ENCODE results near the gene NRDC. TPM values are rescaled to one million over a fixed set of nuclear protein-coding genes. Genes with fewer than 3 reads are reported as not detected.

Gene NRDC
- total and polyA plus RNA-seq, 8 donors = 58.4 to 95.6 (median 79.2) TPM

DNA sequence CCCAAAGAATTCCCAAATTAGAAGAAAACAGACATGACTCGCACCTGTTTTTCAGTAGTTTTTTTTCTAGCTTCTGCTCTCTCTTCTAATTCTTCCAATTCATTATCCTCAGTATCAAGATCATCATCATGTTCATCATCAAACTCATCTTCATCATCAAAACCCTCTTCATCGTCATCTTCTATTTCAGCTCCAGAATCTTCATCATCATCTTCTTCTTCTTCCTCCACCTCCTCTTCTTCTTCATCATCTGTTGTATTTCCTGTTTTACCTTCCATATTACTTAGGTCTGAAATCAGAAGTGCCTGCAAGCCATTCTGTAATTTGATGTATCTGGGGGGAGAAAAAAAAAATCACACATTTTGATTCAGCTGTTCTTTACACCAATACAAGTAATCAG lies 38.3 kb downstream of the NRDC start:
- peaks cover 0 to 29% (median 0%) of the 10 kb centered on the region in 4 donors for H3K4me1 ChIP-seq
- no peak for DNase-seq
- no peak overlapping the region for H3K27ac ChIP-seq
- no peak overlapping the region for H3K4me3 ChIP-seq
- 74 to 100% (median 98%) methylated on average over 2 of the region's 2 CpGs for WGBS, 5 donors
- intact Hi-C loops (cut with DNase I; ENCODE audit: low total_unique reads) = no loop called here
- H3K27me3 ChIP-seq = no peaks in the 10 kb centered on the region
- H3K9me3 ChIP-seq = no peaks in the 10 kb centered on the region
- TF ChIP-seq POLR2AphosphoS5 (IDR thresholded peaks at IDR 0.05) (no peak), POLR2A (IDR thresholded peaks at IDR 0.05) (no peak), EP300 (IDR thresholded peaks at IDR 0.05) (no peak)
- TF ChIP-seq, protein P1, sequence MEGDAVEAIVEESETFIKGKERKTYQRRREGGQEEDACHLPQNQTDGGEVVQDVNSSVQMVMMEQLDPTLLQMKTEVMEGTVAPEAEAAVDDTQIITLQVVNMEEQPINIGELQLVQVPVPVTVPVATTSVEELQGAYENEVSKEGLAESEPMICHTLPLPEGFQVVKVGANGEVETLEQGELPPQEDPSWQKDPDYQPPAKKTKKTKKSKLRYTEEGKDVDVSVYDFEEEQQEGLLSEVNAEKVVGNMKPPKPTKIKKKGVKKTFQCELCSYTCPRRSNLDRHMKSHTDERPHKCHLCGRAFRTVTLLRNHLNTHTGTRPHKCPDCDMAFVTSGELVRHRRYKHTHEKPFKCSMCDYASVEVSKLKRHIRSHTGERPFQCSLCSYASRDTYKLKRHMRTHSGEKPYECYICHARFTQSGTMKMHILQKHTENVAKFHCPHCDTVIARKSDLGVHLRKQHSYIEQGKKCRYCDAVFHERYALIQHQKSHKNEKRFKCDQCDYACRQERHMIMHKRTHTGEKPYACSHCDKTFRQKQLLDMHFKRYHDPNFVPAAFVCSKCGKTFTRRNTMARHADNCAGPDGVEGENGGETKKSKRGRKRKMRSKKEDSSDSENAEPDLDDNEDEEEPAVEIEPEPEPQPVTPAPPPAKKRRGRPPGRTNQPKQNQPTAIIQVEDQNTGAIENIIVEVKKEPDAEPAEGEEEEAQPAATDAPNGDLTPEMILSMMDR (IDR thresholded peaks at IDR 0.05) = no peak
- H3K36me3 ChIP-seq = peaks cover 0 to 47% (median 42%) of the 10 kb centered on the region in 4 donors

DNA sequence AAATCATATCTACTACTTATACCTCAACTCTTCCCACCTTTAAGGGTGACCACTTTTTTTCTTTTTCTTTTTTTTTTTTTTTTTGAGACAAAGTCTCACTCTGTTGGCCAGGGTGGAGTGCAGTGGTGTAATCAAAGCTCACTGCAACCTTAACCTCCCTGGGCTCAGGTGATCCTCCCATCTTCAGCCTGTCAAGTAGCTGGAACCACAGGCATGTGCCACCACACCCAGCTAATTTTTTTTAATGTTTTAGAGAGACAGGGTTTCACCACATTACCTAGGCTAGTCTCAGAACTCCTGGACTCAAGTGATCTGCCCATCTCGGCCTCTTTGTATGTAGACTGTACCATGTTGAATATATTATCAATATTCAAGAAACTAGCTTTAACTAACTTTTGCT lies 39.4 kb downstream of the NRDC start:
- 91 to 100% (median 98%) methylated on average over 1 of the region's 1 CpG for WGBS, 5 donors
- no peak overlapping the region for H3K27ac ChIP-seq
- intact Hi-C loops (cut with DNase I; ENCODE audit: low total_unique reads) = no loop called here
- H3K9me3 ChIP-seq = no peaks in the 10 kb centered on the region
- H3K4me1 ChIP-seq = peaks cover 0 to 29% (median 0%) of the 10 kb centered on the region in 4 donors
- no peak for TF ChIP-seq EP300 (IDR thresholded peaks at IDR 0.05)
- TF ChIP-seq POLR2AphosphoS5 (IDR thresholded peaks at IDR 0.05) = no peak
- TF ChIP-seq, protein P1 (IDR thresholded peaks at IDR 0.05) = no peak
- TF ChIP-seq POLR2A (IDR thresholded peaks at IDR 0.05) = no peak
- peaks cover 0 to 58% (median 51%) of the 10 kb centered on the region in 4 donors for H3K36me3 ChIP-seq
- no peaks in the 10 kb centered on the region for H3K27me3 ChIP-seq
- no peak overlapping the region for H3K4me3 ChIP-seq
- no peak for DNase-seq

DNA sequence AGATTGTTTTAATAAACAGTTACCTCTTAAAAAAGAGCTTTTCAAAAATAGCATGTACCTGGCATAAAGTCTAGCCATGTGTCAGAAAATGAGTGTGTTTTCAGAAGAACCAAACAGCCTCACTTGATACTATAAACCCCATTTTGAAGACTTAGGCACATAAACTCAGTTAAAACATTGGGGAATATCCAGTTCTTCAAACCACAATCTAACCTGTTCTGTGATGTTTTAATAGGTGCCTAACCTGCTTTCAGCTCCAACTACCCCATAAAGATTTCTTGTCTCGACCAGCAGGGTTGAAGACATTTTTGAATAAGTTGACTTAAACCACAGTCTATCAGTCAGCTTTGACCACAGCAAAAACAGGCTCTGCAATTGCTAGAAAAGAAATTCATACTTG lies 41.3 kb downstream of the NRDC start:
- H3K4me1 ChIP-seq = peaks cover 0 to 15% (median 0%) of the 10 kb centered on the region in 4 donors
- TF ChIP-seq EP300 (IDR thresholded peaks at IDR 0.05) (no peak), POLR2A (IDR thresholded peaks at IDR 0.05) (no peak), POLR2AphosphoS5 (IDR thresholded peaks at IDR 0.05) (no peak)
- TF ChIP-seq, protein P1 (IDR thresholded peaks at IDR 0.05) = no peak
- no peak overlapping the region for H3K4me3 ChIP-seq
- 77 to 93% (median 89%) methylated on average over 1 of the region's 1 CpG for WGBS, 5 donors
- intact Hi-C loops (cut with DNase I; ENCODE audit: low total_unique reads) = no loop called here
- DNase-seq = no peak
- H3K36me3 ChIP-seq = peaks cover 0 to 75% (median 66%) of the 10 kb centered on the region in 4 donors
- no peaks in the 10 kb centered on the region for H3K27me3 ChIP-seq
- no peaks in the 10 kb centered on the region for H3K9me3 ChIP-seq
- no peak overlapping the region for H3K27ac ChIP-seq

DNA sequence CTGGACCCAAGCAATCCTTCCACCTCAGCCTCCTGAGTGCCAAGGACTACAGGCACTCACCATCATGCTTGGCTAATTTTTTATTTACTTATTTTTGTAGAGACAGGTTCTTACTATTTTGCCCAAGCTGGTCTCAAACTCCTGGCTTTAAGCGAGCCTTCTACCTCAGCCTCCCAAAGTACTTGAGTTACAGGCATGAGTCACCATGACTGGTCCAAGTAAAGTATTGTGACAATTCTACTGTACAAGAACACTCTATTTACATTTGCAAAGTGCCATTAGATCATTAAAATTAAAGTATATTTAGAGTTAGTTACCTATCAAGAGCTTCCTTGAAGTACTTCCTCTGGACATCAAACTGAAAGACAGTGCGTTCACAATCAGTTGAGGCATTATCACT lies 44.8 kb downstream of the NRDC start:
- H3K4me1 ChIP-seq = no peaks in the 10 kb centered on the region
- no peak overlapping the region for H3K4me3 ChIP-seq
- TF ChIP-seq, protein P1 (IDR thresholded peaks at IDR 0.05) = no peak
- TF ChIP-seq EP300 (IDR thresholded peaks at IDR 0.05) (no peak), POLR2AphosphoS5 (IDR thresholded peaks at IDR 0.05) (no peak), POLR2A (IDR thresholded peaks at IDR 0.05) (no peak)
- DNase-seq = no peak
- H3K9me3 ChIP-seq = no peaks in the 10 kb centered on the region
- 96 to 100% (median 98%) methylated on average over 2 of the region's 2 CpGs for WGBS, 5 donors
- no peak overlapping the region for H3K27ac ChIP-seq
- no peaks in the 10 kb centered on the region for H3K27me3 ChIP-seq
- peaks cover 5 to 98% (median 86%) of the 10 kb centered on the region in 4 donors for H3K36me3 ChIP-seq
- intact Hi-C loops (cut with DNase I; ENCODE audit: low total_unique reads) = no loop called here
